Nephron (organoid): ENCODE data around the gene CELF2.

Source experiments
- H3K27ac Mint-ChIP-seq, 3 experiments: 2 replicates each; pipeline ENCODE4 v1.8.0; 2020; ENCODE audit warnings: mixed read lengths in 3 of 3, mild to moderate bottlenecking in 2 of 3, moderate library complexity in 1 of 3
- H3K27me3 Mint-ChIP-seq: 2 replicates; pipeline ENCODE4 v1.8.0; 2021; ENCODE audit warnings: low read depth, mild to moderate bottlenecking, moderate library complexity, mixed read lengths
- H3K36me3 Mint-ChIP-seq: 2 replicates; pipeline ENCODE4 v1.8.0; 2020; ENCODE audit warnings: low read depth, mixed read lengths
- H3K4me1 Mint-ChIP-seq: 2 replicates; pipeline ENCODE4 v1.8.0; 2020; ENCODE audit warnings: mixed read lengths
- H3K4me3 Mint-ChIP-seq, 3 experiments: 2 replicates each; pipeline ENCODE4 v1.8.0; 2020; ENCODE audit warnings: mild to moderate bottlenecking in 3 of 3, mixed read lengths in 3 of 3, moderate library complexity in 2 of 3
- H3K9me3 Mint-ChIP-seq: 2 replicates; pipeline ENCODE4 v1.8.0; 2020; ENCODE audit warnings: mixed read lengths
- TF ChIP-seq, protein P1 (sequence below), 3 experiments: fragments of 200-600 bp; sonication (generic); IDR thresholded peaks; one replicate each; pipeline ENCODE4 v1.5.0; 2021; ENCODE audit warnings: antibody characterized with exemption in 3 of 3; ENCODE audit not compliant: unreplicated experiment in 3 of 3

CELF2 gene

GRCh38 chr10:11177926-11178471 lies 160.3 kb downstream of the CELF2 start:
- H3K4me3 Mint-ChIP-seq = no peak overlapping the region
- H3K9me3 Mint-ChIP-seq = no peaks in the 10 kb centered on the region
- no peaks in the 10 kb centered on the region for H3K36me3 Mint-ChIP-seq
- TF ChIP-seq, protein P1, sequence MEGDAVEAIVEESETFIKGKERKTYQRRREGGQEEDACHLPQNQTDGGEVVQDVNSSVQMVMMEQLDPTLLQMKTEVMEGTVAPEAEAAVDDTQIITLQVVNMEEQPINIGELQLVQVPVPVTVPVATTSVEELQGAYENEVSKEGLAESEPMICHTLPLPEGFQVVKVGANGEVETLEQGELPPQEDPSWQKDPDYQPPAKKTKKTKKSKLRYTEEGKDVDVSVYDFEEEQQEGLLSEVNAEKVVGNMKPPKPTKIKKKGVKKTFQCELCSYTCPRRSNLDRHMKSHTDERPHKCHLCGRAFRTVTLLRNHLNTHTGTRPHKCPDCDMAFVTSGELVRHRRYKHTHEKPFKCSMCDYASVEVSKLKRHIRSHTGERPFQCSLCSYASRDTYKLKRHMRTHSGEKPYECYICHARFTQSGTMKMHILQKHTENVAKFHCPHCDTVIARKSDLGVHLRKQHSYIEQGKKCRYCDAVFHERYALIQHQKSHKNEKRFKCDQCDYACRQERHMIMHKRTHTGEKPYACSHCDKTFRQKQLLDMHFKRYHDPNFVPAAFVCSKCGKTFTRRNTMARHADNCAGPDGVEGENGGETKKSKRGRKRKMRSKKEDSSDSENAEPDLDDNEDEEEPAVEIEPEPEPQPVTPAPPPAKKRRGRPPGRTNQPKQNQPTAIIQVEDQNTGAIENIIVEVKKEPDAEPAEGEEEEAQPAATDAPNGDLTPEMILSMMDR (IDR thresholded peaks at IDR 0.05; ENCODE audit: unreplicated experiment in 3 of 3) = no peak
- H3K27me3 Mint-ChIP-seq = no peaks in the 10 kb centered on the region
- H3K4me1 Mint-ChIP-seq = peaks cover 40% of the 10 kb centered on the region
- H3K27ac Mint-ChIP-seq = no peak overlapping the region

GRCh38 chr10:11178606-11179515 lies 161.2 kb downstream of the CELF2 start:
- Mint-ChIP-seq H3K36me3 (no peaks in the 10 kb centered on the region), H3K4me3 (no peak overlapping the region), H3K27me3 (no peaks in the 10 kb centered on the region), H3K4me1 (peaks cover 35% of the 10 kb centered on the region), H3K9me3 (no peaks in the 10 kb centered on the region), H3K27ac (no peak overlapping the region)
- TF ChIP-seq, protein P1 (IDR thresholded peaks at IDR 0.05; ENCODE audit: unreplicated experiment in 3 of 3) = no peak

DNA sequence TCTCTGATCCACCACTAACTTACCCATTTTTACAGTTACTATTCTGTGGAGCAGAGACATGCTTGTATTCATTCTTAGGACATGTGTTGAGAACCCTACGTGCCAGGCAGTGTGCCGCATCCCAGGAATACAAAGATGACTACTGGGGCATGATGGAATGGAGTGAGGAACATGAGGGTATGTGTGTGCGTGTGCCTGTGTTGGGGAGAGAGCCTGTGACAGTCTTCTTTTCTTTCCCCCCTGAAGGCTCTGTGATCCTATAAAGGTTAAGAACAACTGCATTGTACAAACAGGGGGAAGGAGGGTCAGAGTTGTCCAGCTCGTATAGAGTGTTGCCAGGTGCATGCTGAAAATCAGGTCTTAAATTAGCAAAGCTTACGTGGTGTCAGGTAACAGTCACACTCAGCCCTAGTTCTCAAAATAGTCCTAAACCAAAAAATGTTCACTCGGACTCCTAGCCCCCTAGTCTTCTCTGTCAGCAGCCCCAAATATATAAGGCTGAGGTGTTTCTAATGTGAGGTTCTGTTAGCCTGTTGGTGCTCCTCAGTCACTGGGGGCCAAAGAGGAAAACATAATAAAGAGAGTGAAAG lies 161.9 kb downstream of the CELF2 start:
- TF ChIP-seq, protein P1 (IDR thresholded peaks at IDR 0.05; ENCODE audit: unreplicated experiment in 3 of 3) = no peak
- Mint-ChIP-seq H3K27ac (no peak overlapping the region), H3K4me3 (no peak overlapping the region), H3K9me3 (no peaks in the 10 kb centered on the region), H3K27me3 (no peaks in the 10 kb centered on the region), H3K36me3 (no peaks in the 10 kb centered on the region), H3K4me1 (peaks cover 32% of the 10 kb centered on the region)

GRCh38 chr10:11180228-11180627 lies 162.6 kb downstream of the CELF2 start:
- H3K36me3 Mint-ChIP-seq = peaks cover 2% of the 10 kb centered on the region
- peaks cover 32% of the 10 kb centered on the region for H3K4me1 Mint-ChIP-seq
- H3K27me3 Mint-ChIP-seq = no peaks in the 10 kb centered on the region
- H3K27ac Mint-ChIP-seq = no peak overlapping the region
- no peak overlapping the region for H3K4me3 Mint-ChIP-seq
- no peaks in the 10 kb centered on the region for H3K9me3 Mint-ChIP-seq
- TF ChIP-seq, protein P1 (IDR thresholded peaks at IDR 0.05; ENCODE audit: unreplicated experiment in 3 of 3) = no peak

GRCh38 chr10:11181978-11182377 lies 164.3 kb downstream of the CELF2 start:
- H3K4me3 Mint-ChIP-seq = no peak overlapping the region
- no peaks in the 10 kb centered on the region for H3K27me3 Mint-ChIP-seq
- H3K9me3 Mint-ChIP-seq = peaks cover 9% of the 10 kb centered on the region
- TF ChIP-seq, protein P1 (IDR thresholded peaks at IDR 0.05; ENCODE audit: unreplicated experiment in 3 of 3) = no peak
- H3K4me1 Mint-ChIP-seq = peaks cover 32% of the 10 kb centered on the region
- H3K27ac Mint-ChIP-seq = no peak overlapping the region
- H3K36me3 Mint-ChIP-seq = peaks cover 17% of the 10 kb centered on the region
